SK-N-SH (cell line): Measurements from ENCODE around the gene TFPI. TPM values are rescaled to one million over a fixed set of nuclear protein-coding genes. Genes with fewer than 3 reads are reported as not detected.
A peak's percentile ranks its signal among the peaks of the same experiment; 100 is the strongest.

ENCODE experiments used
- CTCF ChIA-PET: fragments of 300-600, 350-600 bp; formaldehyde crosslinking; extraction: SDS; loops from one replicate; lab custom pipeline; 2021; lab: Yijun Ruan, JAX
- POLR2A ChIA-PET: fragments of 350-600 bp; sonication (Branson Sonifier 250); formaldehyde crosslinking; extraction: SDS; loops from one replicate; lab custom pipeline; 2020; ENCODE audit warnings: antibody characterized with exemption, inconsistent platforms; lab: Yijun Ruan, JAX
- DNase-seq: peaks from one replicate; pipeline ENCODE4 v3.0.0; 2012
- H2AFZ ChIP-seq: fragments of 200-600 bp; sonication (generic); 2 replicates; pipeline ENCODE4 v1.8.1; 2016; ENCODE audit warnings: antibody characterized with exemption, mild to moderate bottlenecking, low read depth
- H3F3A ChIP-seq: fragments of 200-600 bp; sonication (generic); replicated peaks from 2 replicates; pipeline ENCODE3; 2016; ENCODE audit warnings: antibody characterized with exemption, mild to moderate bottlenecking; ENCODE audit not compliant: insufficient read depth
- H3K27ac ChIP-seq, 2 experiments: fragments of 200-500 bp in 1 of 2; fragments of 200-600 bp in 1 of 2; sonication (Bioruptor generic) in 1 of 2; sonication (generic), shearing (Covaris generic) in 1 of 2; 2 replicates each; pipeline versions ENCODE4 v1.5.1 to v1.6.1; 2014 to 2016; ENCODE audit warnings: low read depth in 2 of 2, inconsistent platforms in 1 of 2, low read length in 1 of 2, mild to moderate bottlenecking in 1 of 2, mixed read lengths in 1 of 2
- H3K27me3 ChIP-seq: fragments of 200-600 bp; sonication (generic), shearing (Covaris generic); 2 replicates; pipeline ENCODE4 v1.6.1; 2016; ENCODE audit warnings: mixed run types; ENCODE audit not compliant: insufficient read depth
- H3K36me3 ChIP-seq, 2 experiments: fragments of 200-500 bp in 1 of 2; fragments of 200-600 bp in 1 of 2; sonication (Bioruptor generic) in 1 of 2; sonication (generic) in 1 of 2; replicated peaks in 1 of 2; 2 replicates each; pipeline versions ENCODE3 to v1.5.1; 2014 to 2016; ENCODE audit warnings: low read length in 1 of 2, mild to moderate bottlenecking in 1 of 2; ENCODE audit not compliant: insufficient read depth in 2 of 2, control insufficient read depth in 1 of 2
- H3K4me1 ChIP-seq, 2 experiments: fragments of 200-500 bp in 1 of 2; fragments of 200-600 bp in 1 of 2; sonication (Bioruptor generic) in 1 of 2; sonication (generic), shearing (Covaris generic) in 1 of 2; 2 replicates each; pipeline versions ENCODE4 v1.5.1 to v1.6.1; 2014 to 2016; ENCODE audit warnings: low read depth in 1 of 2, low read length in 1 of 2, mixed run types in 1 of 2; ENCODE audit not compliant: insufficient read depth in 2 of 2, control insufficient read depth in 1 of 2
- H3K4me2 ChIP-seq: fragments of 200-600 bp; sonication (generic), shearing (Covaris generic); 2 replicates; pipeline ENCODE4 v1.6.1; 2017; ENCODE audit warnings: mixed run types
- H3K4me3 ChIP-seq, 2 experiments: fragments of 200-500 bp in 1 of 2; fragments of 200-600 bp in 1 of 2; sonication (Bioruptor generic) in 1 of 2; sonication (generic), shearing (Covaris generic) in 1 of 2; 2 replicates each; pipeline versions ENCODE4 v1.5.1 to v1.8.1; 2014 to 2016; ENCODE audit warnings: low read depth in 2 of 2, inconsistent platforms in 1 of 2, low read length in 1 of 2, mild to moderate bottlenecking in 1 of 2, mixed read lengths in 1 of 2, moderate library complexity in 1 of 2
- H3K79me2 ChIP-seq: fragments of 200-600 bp; sonication (generic); 2 replicates; pipeline ENCODE4 v1.8.1; 2017; ENCODE audit warnings: mild to moderate bottlenecking; ENCODE audit not compliant: insufficient read depth
- H3K9ac ChIP-seq: fragments of 200-600 bp; sonication (generic); 2 replicates; pipeline ENCODE4 v1.6.1; 2017; ENCODE audit warnings: mixed run types
- H3K9me2 ChIP-seq: fragments of 200-600 bp; sonication (generic); 2 replicates; pipeline ENCODE4 v1.6.1; 2017; ENCODE audit warnings: mixed run types
- H3K9me3 ChIP-seq: fragments of 200-600 bp; sonication (generic); 2 replicates; pipeline ENCODE4 v1.6.1; 2017; ENCODE audit warnings: mixed run types, mild to moderate bottlenecking, moderate library complexity
- H4K20me1 ChIP-seq: fragments of 200-600 bp; sonication (generic); 2 replicates; pipeline ENCODE4 v1.6.1; 2017; ENCODE audit warnings: mild to moderate bottlenecking, mixed run types; ENCODE audit not compliant: insufficient read depth
- CTCF ChIP-seq: fragments of 200-600 bp; sonication (generic); IDR thresholded peaks from 2 replicates; pipeline ENCODE4 v1.6.1; 2017; ENCODE audit warnings: antibody characterized with exemption, mild to moderate bottlenecking, moderate library complexity
- EP300 ChIP-seq, 2 experiments: IDR thresholded peaks; 2 replicates each; pipeline versions ENCODE4 v1.4.0 to v1.6.1; 2012; ENCODE audit warnings: borderline replicate concordance in 1 of 2, low read depth in 1 of 2, low read length in 1 of 2
- FOSL2 ChIP-seq: IDR thresholded peaks from 2 replicates; pipeline ENCODE4 v1.4.0; 2012; ENCODE audit warnings: low read depth, mild to moderate bottlenecking, moderate library complexity, borderline replicate concordance
- GABPA ChIP-seq: IDR thresholded peaks from 2 replicates; pipeline ENCODE4 v1.4.0; 2012; ENCODE audit warnings: low read depth, mild to moderate bottlenecking
- GATA2 ChIP-seq: sonication (generic); formaldehyde crosslinking; IDR thresholded peaks from 2 replicates; pipeline ENCODE4 v1.5.0; 2020; ENCODE audit warnings: mild to moderate bottlenecking, missing genetic modification reagents
- JUND ChIP-seq: IDR thresholded peaks from 2 replicates; pipeline ENCODE4 v1.4.0; 2012
- MXI1 ChIP-seq: IDR thresholded peaks from 2 replicates; pipeline ENCODE4 v1.6.1; 2012; ENCODE audit warnings: mild to moderate bottlenecking, low read depth, low read length, improper control_type of control experiment
- NFIC ChIP-seq: IDR thresholded peaks from 2 replicates; pipeline ENCODE4 v1.4.0; 2012; ENCODE audit warnings: borderline replicate concordance
- PBX3 ChIP-seq: IDR thresholded peaks from 2 replicates; pipeline ENCODE4; 2012
- RAD21 ChIP-seq: IDR thresholded peaks from 2 replicates; pipeline ENCODE4 v1.6.1; 2012; ENCODE audit warnings: mild to moderate bottlenecking, low read length
- RCOR1 ChIP-seq: fragments of 150-350 bp; IDR thresholded peaks from 2 replicates; pipeline ENCODE4 v1.6.1; 2017; ENCODE audit warnings: antibody characterized with exemption, low read length
- RXRA ChIP-seq: IDR thresholded peaks from 2 replicates; pipeline ENCODE4 v1.4.0; 2012; ENCODE audit warnings: low read depth, mild to moderate bottlenecking, borderline replicate concordance
- SIN3A ChIP-seq: IDR thresholded peaks from 2 replicates; pipeline ENCODE4 v1.6.1; 2012; ENCODE audit warnings: low read depth, mild to moderate bottlenecking, low read length, moderate library complexity, borderline replicate concordance
- SMC3 ChIP-seq: IDR thresholded peaks from 2 replicates; pipeline ENCODE4 v1.6.1; 2012; ENCODE audit warnings: low read depth, low read length, improper control_type of control experiment
- TCF12 ChIP-seq: IDR thresholded peaks from 2 replicates; pipeline ENCODE4 v1.4.0; 2012
- TEAD4 ChIP-seq: IDR thresholded peaks from 2 replicates; pipeline ENCODE4 v1.4.0; 2012; ENCODE audit warnings: mild to moderate bottlenecking, borderline replicate concordance; ENCODE audit not compliant: insufficient read depth
- USF1 ChIP-seq: IDR thresholded peaks from 2 replicates; pipeline ENCODE4 v1.4.0; 2012; ENCODE audit warnings: low read depth, borderline replicate concordance
- USF2 ChIP-seq: fragments of 150-350 bp; IDR thresholded peaks from 2 replicates; pipeline ENCODE4 v1.6.1; 2017; ENCODE audit warnings: antibody characterized with exemption, low read length, low read depth, borderline replicate concordance
- ZBTB33 ChIP-seq: IDR thresholded peaks from 2 replicates; pipeline ENCODE4 v1.4.0; 2012; ENCODE audit warnings: low read depth, borderline replicate concordance
- WGBS: methylation state at CpG from one replicate; pipeline ENCODE4 v1.1.6; 2017; ENCODE audit warnings: low lambda C conversion rate; 5-methylcytosine and 5-hydroxymethylcytosine counted together
- polyA plus RNA-seq, 3 experiments: library from polyadenylated mRNA; depleted of rRNA; stranded (reverse); fragments of >200 nt; gene quantifications; 2 replicates each; pipeline ENCODE4 v1.2.3, GENCODE V29; 2012
- TF ChIP-seq, protein P1 (sequence below): IDR thresholded peaks from 2 replicates; pipeline ENCODE4 v1.4.0; 2012; ENCODE audit warnings: low read depth

Gene TFPI
- polyA plus RNA-seq, 1 of the 3 experiments (the other 2 are of a cell fraction), result 2.1 TPM

- DNase-seq, result no peak
- Histone ChIP-seq H2AFZ (no peak overlapping the region), H3K4me2 (no peak overlapping the region), H3K27ac (peak overlapping the region in 1 of 2 experiments; percentile 85; a peak in 1 of 4 replicates), H3K36me3 (no peaks in the 10 kb centered on the region), H4K20me1 (no peaks in the 10 kb centered on the region), H3K4me3 (no peak overlapping the region), H3K9ac (no peak overlapping the region), H3K79me2 (0 out of 2 replicates have a peak, but pooled peaks cover 6% of the 10 kb centered on the region), H3F3A (peaks cover 19% of the 10 kb centered on the region), H3K9me3 (no peaks in the 10 kb centered on the region; the same call in 1 of the 2 replicates), H3K9me2 (no peaks in the 10 kb centered on the region), H3K27me3 (no peaks in the 10 kb centered on the region), H3K4me1 (peaks cover 0 to 27% of the 10 kb centered on the region in 2 experiments; a peak in 2 of 4 replicates)
- no peak for TF ChIP-seq GATA2 (CRISPR knock-in tag)
- no peak for TF ChIP-seq JUND
- TF ChIP-seq RXRA, result no peak
- TF ChIP-seq SIN3A, result no peak
- TF ChIP-seq TEAD4, result no peak
- TF ChIP-seq USF2, result no peak
- TF ChIP-seq NFIC, result no peak
- TF ChIP-seq TCF12, result no peak
- TF ChIP-seq USF1, result no peak
- TF ChIP-seq GABPA, result no peak
- TF ChIP-seq SMC3, result no peak
- TF ChIP-seq MXI1, result no peak
- TF ChIP-seq RAD21, result no peak
- CTCF ChIA-PET, result interaction anchor here (1.6 kb wide), 2 partner anchors 33 to 49 kb away, joined by 5 read pairs; no protein-coding TSS in a partner anchor
- POLR2A ChIA-PET, result no interaction called here
Measured at GRCh38 chr2:187548656-187549055, 5.6 kb downstream of the TFPI start.

- Histone ChIP-seq H3K27me3 (no peaks in the 10 kb centered on the region), H3K36me3 (no peaks in the 10 kb centered on the region), H3F3A (peaks cover 19% of the 10 kb centered on the region), H4K20me1 (no peaks in the 10 kb centered on the region), H3K9me3 (no peaks in the 10 kb centered on the region; the same call in 1 of the 2 replicates), H3K79me2 (0 out of 2 replicates have a peak, but pooled peaks cover 6% of the 10 kb centered on the region), H3K4me3 (no peak overlapping the region), H3K4me1 (peaks cover 0 to 35% of the 10 kb centered on the region in 2 experiments; a peak in 2 of 4 replicates), H3K27ac (peak overlapping the region in 1 of 2 experiments; percentile 85; a peak in 3 of 4 replicates), H2AFZ (peak overlapping the region; percentile 32; the same call in 1 of the 2 replicates), H3K9me2 (no peaks in the 10 kb centered on the region), H3K4me2 (peak overlapping the region; percentile 32), H3K9ac (peak overlapping the region; percentile 32; the same call in 1 of the 2 replicates)
- CTCF ChIA-PET, result interaction anchor here (0.7 to 1.6 kb wide), 2 partner anchors 21 to 47 kb away, joined by 3 to 7 read pairs; no protein-coding TSS in a partner anchor
- POLR2A ChIA-PET, result no interaction called here
- 6% methylated on average over 2 of the region's 2 CpGs for WGBS
- no peak for DNase-seq
- TF ChIP-seq CTCF, result no peak
- 0 out of 2 replicates have a peak, but pooled peaks have one; percentile 26 for TF ChIP-seq TEAD4
- TF ChIP-seq, protein P1, sequence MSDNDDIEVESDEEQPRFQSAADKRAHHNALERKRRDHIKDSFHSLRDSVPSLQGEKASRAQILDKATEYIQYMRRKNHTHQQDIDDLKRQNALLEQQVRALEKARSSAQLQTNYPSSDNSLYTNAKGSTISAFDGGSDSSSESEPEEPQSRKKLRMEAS, result peak; percentile 45; the same call in 1 of the 2 replicates
- peak; percentile 69 for TF ChIP-seq PBX3
- no peak for TF ChIP-seq RCOR1
- TF ChIP-seq ZBTB33, result no peak; the same call in 1 of the 2 replicates
- TF ChIP-seq NFIC, result peak; percentile 32; the same call in 1 of the 2 replicates
- TF ChIP-seq RXRA, result peak; percentile 51; the same call in 1 of the 2 replicates
- TF ChIP-seq TCF12, result peak; percentile 87
- TF ChIP-seq EP300 (IDR thresholded peaks at IDR 0.05; ENCODE audit: borderline replicate concordance in 1 of 2, low read depth in 1 of 2, low read length in 1 of 2), result peak in 1 of 2 experiments; percentile 48; a peak in 2 of 4 replicates
- peak; percentile 95 for TF ChIP-seq FOSL2
Measured at GRCh38 chr2:187547353-187547979, 6.8 kb downstream of the TFPI start.
